BLaER1 treated with 17β-estradiol and CSF1 and Interleukin-3, amounts not matched to agents 10 nM and 100 nM (cell line): ENCODE measurements around the gene SPATA2L.
"Not testable (repeated sequence)": the region's sequence is repeated elsewhere in the genome, so short reads cannot be mapped to it uniquely, and the experiment has no call there.

Source experiments
- H3K27ac ChIP-seq, 11 experiments: shearing (Covaris generic); formaldehyde crosslinking; 2 replicates each; pipeline ENCODE4 v1.8.1; 2022
- H3K27me3 ChIP-seq, 11 experiments: shearing (Covaris generic); formaldehyde crosslinking; 2 replicates each; pipeline ENCODE4 v1.8.1; 2022
- H3K36me3 ChIP-seq, 11 experiments: shearing (Covaris generic); formaldehyde crosslinking; 2 replicates each; pipeline ENCODE4 v1.8.1; 2022
- H3K4me1 ChIP-seq, 10 experiments: shearing (Covaris generic); formaldehyde crosslinking; 2 replicates each; pipeline ENCODE4 v1.8.1; 2022
- H3K4me2 ChIP-seq, 11 experiments: shearing (Covaris generic); formaldehyde crosslinking; 2 replicates each; pipeline ENCODE4 v1.8.1; 2022
- H3K4me3 ChIP-seq, 10 experiments: shearing (Covaris generic); formaldehyde crosslinking; 2 replicates each; pipeline ENCODE4 v1.8.1; 2022
- H3K9ac ChIP-seq, 11 experiments: shearing (Covaris generic); formaldehyde crosslinking; 2 replicates each; pipeline ENCODE4 v1.8.1; 2022
- H3K9me3 ChIP-seq, 11 experiments: shearing (Covaris generic); formaldehyde crosslinking; replicated peaks in 1 of 11; 2 replicates each; pipeline ENCODE4 v1.8.1; 2022
- H4K20me1 ChIP-seq, 11 experiments: shearing (Covaris generic); formaldehyde crosslinking; 2 replicates each; pipeline ENCODE4 v1.8.1; 2022
- Cebpa-rat ChIP-seq, 11 experiments: shearing (Covaris generic); IDR thresholded peaks; 2 replicates each; pipeline ENCODE4 v1.8.1; 2022

The SPATA2L gene

GRCh38 chr16:89687092-89687940, 14.2 kb downstream of the SPATA2L start:
- Histone ChIP-seq H3K27me3 (no peaks in the 10 kb centered on the region), H3K9me3 (peaks cover 13 to 34% (median 31%) of the 10 kb centered on the region in 11 experiments), H3K4me2 (peak overlapping the region; percentile 85 to 99 (median 97)), H3K9ac (peak overlapping the region; percentile 77 to 96 (median 88)), H4K20me1 (peaks cover 0 to 48% (median 32%) of the 10 kb centered on the region in 11 experiments; a peak in 17 of 22 replicates), H3K27ac (peak overlapping the region; percentile 55 to 96 (median 88); a peak in 20 of 22 replicates), H3K4me1 (peaks cover 13 to 41% (median 32%) of the 10 kb centered on the region in 10 experiments), H3K4me3 (peak overlapping the region; percentile 66 to 86 (median 80)), H3K36me3 (peaks cover 31 to 78% (median 69%) of the 10 kb centered on the region in 11 experiments)
- no peak for TF ChIP-seq Cebpa-rat (IDR thresholded peaks at IDR 0.05)

GRCh38 chr16:89686520-89687091, 14.9 kb downstream of the SPATA2L start, which contains the start of gene CDK10:
CDK10 (plus strand) TSS chr16:89686689; CDS start chr16:89686711, 22 bp downstream.
- Histone ChIP-seq H3K9ac (peak within 1 kb of the TSS; percentile 77 to 96 (median 88)), H3K27me3 (no peaks in the 10 kb centered on the region), H3K4me1 (peaks cover 13 to 33% (median 25%) of the 10 kb centered on the region in 10 experiments), H3K36me3 (peaks cover 24 to 76% (median 65%) of the 10 kb centered on the region in 11 experiments), H3K27ac (peak within 1 kb of the TSS; percentile 55 to 96 (median 88); a peak in 20 of 22 replicates), H3K4me2 (peak within 1 kb of the TSS; percentile 85 to 99 (median 97)), H3K4me3 (peak within 1 kb of the TSS; percentile 66 to 86 (median 80)), H3K9me3 (peaks cover 13 to 40% (median 34%) of the 10 kb centered on the region in 11 experiments), H4K20me1 (peaks cover 0 to 41% (median 25%) of the 10 kb centered on the region in 11 experiments; a peak in 15 of 22 replicates)
- TF ChIP-seq Cebpa-rat (IDR thresholded peaks at IDR 0.05): no peak

DNA sequence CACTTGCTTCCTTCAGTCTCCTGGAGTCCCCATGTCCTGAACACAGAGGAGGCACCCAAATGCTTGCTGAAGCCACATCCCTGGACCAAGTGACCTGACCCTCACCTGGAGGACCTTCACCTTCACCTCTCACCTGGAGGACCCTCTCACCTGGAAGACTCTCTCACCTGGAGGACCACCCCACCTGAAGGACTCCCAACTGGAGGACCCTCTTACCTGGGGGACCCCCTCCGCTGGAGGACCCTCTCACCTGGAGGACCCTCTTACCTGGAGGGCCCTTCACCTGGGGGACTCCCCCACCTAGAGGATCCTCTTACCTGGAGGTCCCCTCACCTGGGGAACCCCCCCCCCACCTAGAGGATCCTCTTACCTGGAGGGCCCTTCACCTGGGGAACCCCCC, 15.6 kb downstream of the SPATA2L start:
- Histone ChIP-seq H3K27ac (no peak overlapping the region), H3K27me3 (no peaks in the 10 kb centered on the region), H3K9ac (no peak overlapping the region), H4K20me1 (peaks cover 0 to 39% (median 20%) of the 10 kb centered on the region in 11 experiments; a peak in 13 of 22 replicates), H3K4me3 (no peak overlapping the region), H3K4me2 (0 out of 22 replicates have a peak overlapping the region, but pooled peaks of 2 of the 11 experiments have one; percentile 85 to 87), H3K4me1 (peaks cover 13 to 27% (median 19%) of the 10 kb centered on the region in 10 experiments), H3K36me3 (peaks cover 18 to 73% (median 63%) of the 10 kb centered on the region in 11 experiments), H3K9me3 (peaks cover 17 to 47% (median 39%) of the 10 kb centered on the region in 11 experiments)
- no peak for TF ChIP-seq Cebpa-rat (IDR thresholded peaks at IDR 0.05)

DNA sequence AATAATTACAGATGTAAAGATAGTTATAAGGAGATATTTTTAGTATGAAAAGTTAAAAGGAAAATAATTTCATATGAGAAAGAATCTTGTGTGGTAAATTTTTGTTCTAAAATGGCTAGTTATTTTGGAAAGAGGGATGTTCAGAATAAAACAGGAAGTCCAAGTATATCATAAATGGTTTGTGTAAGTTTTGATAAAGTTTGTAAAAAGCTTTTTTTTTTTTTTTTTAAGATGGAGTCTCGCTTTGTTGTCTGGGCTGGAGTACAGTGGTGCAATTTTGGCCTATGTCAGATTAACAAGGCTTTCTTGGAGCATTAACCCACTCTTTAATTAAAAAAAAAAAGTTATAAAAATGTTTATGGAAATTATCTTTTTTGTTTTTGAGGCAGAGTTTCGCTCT, 23.2 kb downstream of the SPATA2L start:
- H3K9ac ChIP-seq: no peak overlapping the region
- peaks cover 5 to 58% (median 38%) of the 10 kb centered on the region in 11 experiments; a peak in 21 of 22 replicates for H3K36me3 ChIP-seq
- no peaks in the 10 kb centered on the region for H3K4me1 ChIP-seq
- H4K20me1 ChIP-seq: no peaks in the 10 kb centered on the region
- TF ChIP-seq Cebpa-rat (IDR thresholded peaks at IDR 0.05): no peak
- H3K27ac ChIP-seq: no peak overlapping the region
- H3K4me2 ChIP-seq: no peak overlapping the region
- no peaks in the 10 kb centered on the region for H3K27me3 ChIP-seq
- H3K9me3 ChIP-seq: peaks cover 50 to 78% (median 71%) of the 10 kb centered on the region in 11 experiments
- H3K4me3 ChIP-seq: peak overlapping the region in 2 of 10 experiments; percentile 6 to 29; a peak in 3 of 20 replicates

- Histone ChIP-seq H4K20me1 (peaks cover 0 to 8% (median 0%) of the 10 kb centered on the region in 11 experiments; a peak in 4 of 22 replicates), H3K27me3 (no peaks in the 10 kb centered on the region), H3K4me3 (no peak overlapping the region), H3K9me3 (peaks cover 5 to 27% (median 20%) of the 10 kb centered on the region in 11 experiments), H3K9ac (no peak overlapping the region), H3K27ac (no peak overlapping the region), H3K36me3 (peaks cover 0 to 17% (median 2%) of the 10 kb centered on the region in 11 experiments; a peak in 6 of 22 replicates), H3K4me1 (peaks cover 16 to 26% (median 20%) of the 10 kb centered on the region in 10 experiments), H3K4me2 (no peak overlapping the region)
- no peak for TF ChIP-seq Cebpa-rat (IDR thresholded peaks at IDR 0.05)
Observed at GRCh38 chr16:89672177-89672941, 29.1 kb downstream of the SPATA2L start.

DNA sequence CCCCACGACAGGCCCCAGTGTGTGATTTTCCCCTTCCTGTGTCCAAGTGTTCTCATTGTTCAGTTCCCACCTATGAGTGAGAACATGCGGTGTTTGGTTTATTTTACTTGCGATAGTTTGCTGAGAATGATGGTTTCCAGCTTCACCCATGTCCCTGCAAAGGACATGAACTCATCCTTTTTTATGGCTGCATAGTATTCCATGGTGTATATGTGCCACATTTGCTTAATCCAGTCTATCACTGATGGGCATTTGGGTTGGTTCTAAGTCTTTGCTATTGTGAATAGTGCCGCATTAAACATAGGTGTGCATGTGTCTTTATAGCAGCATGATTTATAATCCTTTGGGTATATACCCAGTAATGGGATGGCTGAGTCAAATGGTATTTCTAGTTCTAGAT, 29.9 kb downstream of the SPATA2L start:
- not testable (repeated sequence) for H3K4me3 ChIP-seq, H4K20me1 ChIP-seq, H3K27me3 ChIP-seq, H3K4me2 ChIP-seq, H3K27ac ChIP-seq, H3K9ac ChIP-seq
- Histone ChIP-seq H3K9me3 (peaks cover 1 to 23% (median 14%) of the 10 kb centered on the region in 11 experiments; a peak in 20 of 22 replicates), H3K4me1 (peaks cover 17 to 26% (median 20%) of the 10 kb centered on the region in 10 experiments), H3K36me3 (peaks cover 0 to 15% (median under 1%) of the 10 kb centered on the region in 11 experiments; a peak in 11 of 22 replicates)

DNA sequence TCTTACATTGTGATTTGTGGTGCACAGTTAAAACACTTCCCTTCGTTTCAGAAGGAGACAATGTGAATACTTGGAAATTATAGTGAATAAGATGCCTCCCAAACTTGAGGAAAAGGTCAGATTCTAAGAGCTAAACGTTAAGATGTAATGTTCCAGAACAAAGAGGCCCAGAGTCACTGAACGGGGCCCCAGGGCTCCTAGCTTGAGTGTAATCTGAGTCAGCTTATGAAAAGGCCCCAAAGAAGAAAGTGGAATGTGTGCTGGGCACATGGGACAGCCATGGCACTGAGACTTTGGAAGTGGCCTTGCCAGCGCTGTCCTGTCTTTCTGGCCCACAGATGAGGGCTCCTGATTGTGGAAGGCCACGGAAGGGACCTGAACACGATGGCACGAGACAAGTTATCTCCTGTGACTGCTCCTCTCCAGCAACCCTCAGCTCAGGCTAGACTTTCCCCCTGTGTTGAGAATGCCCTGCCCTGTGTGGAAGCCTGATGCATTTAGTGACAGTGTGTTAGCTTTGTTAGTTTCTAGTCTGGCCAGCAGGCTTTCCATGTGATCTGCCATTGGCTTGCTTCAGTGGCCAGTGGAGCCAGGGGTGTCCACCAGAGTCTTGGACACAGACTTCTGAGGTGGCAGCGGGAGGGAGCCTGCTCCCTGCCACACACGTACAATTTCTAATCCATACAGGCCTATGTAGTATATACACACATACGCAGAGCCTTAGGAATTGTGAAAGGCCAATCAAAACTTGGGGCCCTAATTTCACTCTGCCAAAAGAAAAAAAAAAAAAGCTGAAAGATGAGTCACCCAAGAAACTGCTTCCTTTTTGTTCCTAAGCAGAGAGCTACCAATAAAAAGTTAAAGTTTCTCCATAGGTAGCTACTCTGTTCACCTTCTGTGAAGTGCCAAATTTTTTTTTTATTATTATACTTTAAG, 30.7 kb downstream of the SPATA2L start:
- peak overlapping the region in 3 of 11 experiments; percentile 7 to 64 (median 10); a peak in 3 of 22 replicates for H3K4me2 ChIP-seq
- H3K27ac ChIP-seq: no peak overlapping the region
- H3K27me3 ChIP-seq: no peaks in the 10 kb centered on the region
- H3K4me1 ChIP-seq: peaks cover 17 to 26% (median 20%) of the 10 kb centered on the region in 10 experiments
- peaks cover 0 to 8% (median 0%) of the 10 kb centered on the region in 11 experiments; a peak in 4 of 22 replicates for H4K20me1 ChIP-seq
- peaks cover 0 to 23% (median 8%) of the 10 kb centered on the region in 11 experiments; a peak in 14 of 22 replicates for H3K36me3 ChIP-seq
- no peak for TF ChIP-seq Cebpa-rat (IDR thresholded peaks at IDR 0.05)
- H3K4me3 ChIP-seq: no peak overlapping the region
- peaks cover under 1 to 23% (median 14%) of the 10 kb centered on the region in 11 experiments; a peak in 19 of 22 replicates for H3K9me3 ChIP-seq
- peak overlapping the region in 2 of 11 experiments; percentile 20 to 43; a peak in 1 of 22 replicates for H3K9ac ChIP-seq
